MM.1S (cell line): ENCODE data around the gene CABLES1.

Source experiments
- DNase-seq: peaks from one replicate; pipeline ENCODE4 v3.0.0-alpha.2; 2015
- H2AFZ ChIP-seq: fragments of 300-600 bp; sonication (generic); 2 replicates; pipeline ENCODE4 v1.6.0; 2016; ENCODE audit warnings: antibody characterized with exemption, low read length
- H3F3A ChIP-seq: fragments of 300-600 bp; sonication (generic); 2 replicates; pipeline ENCODE4 v1.6.1; 2016; ENCODE audit warnings: mild to moderate bottlenecking, antibody characterized with exemption, low read length, moderate library complexity, mixed read lengths; ENCODE audit not compliant: insufficient read depth
- H3K27ac ChIP-seq: fragments of 300-600 bp; sonication (generic); 2 replicates; pipeline ENCODE4 v1.5.1; 2016; ENCODE audit warnings: mild to moderate bottlenecking, low read length
- H3K27me3 ChIP-seq: fragments of 300-600 bp; sonication (generic); replicated peaks from 2 replicates; pipeline ENCODE4 v1.6.0; 2016; ENCODE audit warnings: low read length; ENCODE audit not compliant: insufficient read depth
- H3K36me3 ChIP-seq: fragments of 300-600 bp; sonication (generic); replicated peaks from 2 replicates; pipeline ENCODE4 v1.6.1; 2016; ENCODE audit warnings: mild to moderate bottlenecking, low read length, mixed read lengths; ENCODE audit not compliant: insufficient read depth
- H3K4me1 ChIP-seq: fragments of 300-600 bp; sonication (generic); 2 replicates; pipeline ENCODE4 v1.6.1; 2016; ENCODE audit warnings: low read length, mixed read lengths
- H3K4me2 ChIP-seq: fragments of 300-600 bp; sonication (generic); 2 replicates; pipeline ENCODE4 v1.6.0; 2016; ENCODE audit warnings: low read depth, low read length
- H3K4me3 ChIP-seq: fragments of 300-600 bp; sonication (generic); 2 replicates; pipeline ENCODE4 v1.5.1; 2016; ENCODE audit warnings: low read length, mixed read lengths
- H3K79me2 ChIP-seq: fragments of 300-600 bp; sonication (generic); 2 replicates; pipeline ENCODE4 v1.6.1; 2016; ENCODE audit warnings: mixed run types, low read length, mixed read lengths
- H3K9ac ChIP-seq: fragments of 300-600 bp; sonication (generic); 2 replicates; pipeline ENCODE4 v1.6.1; 2016; ENCODE audit warnings: low read length, mixed read lengths
- H3K9me2 ChIP-seq: fragments of 300-600 bp; sonication (generic); replicated peaks from 2 replicates; pipeline ENCODE4 v1.6.1; 2016; ENCODE audit warnings: mild to moderate bottlenecking, low read length, mixed read lengths; ENCODE audit not compliant: insufficient read depth
- H3K9me3 ChIP-seq: fragments of 300-600 bp; sonication (generic); replicated peaks from 2 replicates; pipeline ENCODE4 v1.6.1; 2016; ENCODE audit warnings: mild to moderate bottlenecking, low read length, mixed read lengths; ENCODE audit not compliant: insufficient read depth
- H4K20me1 ChIP-seq: fragments of 300-600 bp; sonication (generic); 2 replicates; pipeline ENCODE4 v1.6.1; 2016; ENCODE audit warnings: mild to moderate bottlenecking, low read length, moderate library complexity, mixed read lengths; ENCODE audit not compliant: insufficient read depth
- CTCF ChIP-seq: fragments of 300-600 bp; sonication (generic); IDR thresholded peaks from 2 replicates; pipeline ENCODE4 v1.5.1; 2016; ENCODE audit warnings: antibody characterized with exemption, low read length, mixed read lengths
- EZH2 ChIP-seq: fragments of 300-600 bp; sonication (generic); optimal IDR thresholded peaks from 2 replicates; pipeline ENCODE3; 2017; ENCODE audit warnings: low read depth, mild to moderate bottlenecking, antibody characterized with exemption, low read length, mixed read lengths
- EZH2phosphoT487 ChIP-seq: fragments of 300-600 bp; sonication (generic); IDR thresholded peaks from 2 replicates; pipeline ENCODE4 v1.6.1; 2018; ENCODE audit warnings: antibody characterized with exemption, low read length

The CABLES1 gene

GRCh38 chr18:23210526-23210925 is 75.2 kb downstream of the CABLES1 start:
- H3K27me3 ChIP-seq = no peaks in the 10 kb centered on the region

GRCh38 chr18:23211146-23211545 is 75.9 kb downstream of the CABLES1 start:
- Histone ChIP-seq H3K79me2 (peaks cover 67% of the 10 kb centered on the region), H3K9me2 (no peaks in the 10 kb centered on the region), H3K27me3 (no peaks in the 10 kb centered on the region), H2AFZ (no peak overlapping the region), H4K20me1 (no peaks in the 10 kb centered on the region), H3K4me1 (no peaks in the 10 kb centered on the region), H3K9me3 (no peaks in the 10 kb centered on the region), H3K4me2 (no peak overlapping the region), H3K9ac (no peak overlapping the region), H3F3A (0 out of 2 replicates have a peak, but pooled peaks cover 4% of the 10 kb centered on the region), H3K4me3 (no peak overlapping the region), H3K27ac (no peak overlapping the region), H3K36me3 (peaks cover 16% of the 10 kb centered on the region; the same call in 1 of the 2 replicates)
- no peak for DNase-seq
- TF ChIP-seq EZH2 = no peak
- no peak for TF ChIP-seq EZH2phosphoT487
- TF ChIP-seq CTCF = no peak

More at GRCh38 chr18:23210526-23210925, 75.2 kb downstream of the CABLES1 start:
- no peaks in the 10 kb centered on the region for H3K9me3 ChIP-seq
- H3K27ac ChIP-seq = no peak overlapping the region
- H3K79me2 ChIP-seq = peaks cover 69% of the 10 kb centered on the region
- 0 out of 2 replicates have a peak, but pooled peaks cover 4% of the 10 kb centered on the region for H3F3A ChIP-seq
- H2AFZ ChIP-seq = no peak overlapping the region
- peaks cover 16% of the 10 kb centered on the region; the same call in 1 of the 2 replicates for H3K36me3 ChIP-seq
- no peak for DNase-seq
- no peak overlapping the region for H3K4me3 ChIP-seq
- H3K4me2 ChIP-seq = no peak overlapping the region
- TF ChIP-seq CTCF = no peak
- no peak for TF ChIP-seq EZH2
- no peak for TF ChIP-seq EZH2phosphoT487
- no peaks in the 10 kb centered on the region for H3K9me2 ChIP-seq
- H4K20me1 ChIP-seq = no peaks in the 10 kb centered on the region
- no peaks in the 10 kb centered on the region for H3K4me1 ChIP-seq
- H3K9ac ChIP-seq = no peak overlapping the region

GRCh38 chr18:23212161-23212560 is 76.9 kb downstream of the CABLES1 start:
- 0 out of 2 replicates have a peak, but pooled peaks cover 4% of the 10 kb centered on the region for H3F3A ChIP-seq
- no peaks in the 10 kb centered on the region for H4K20me1 ChIP-seq
- no peak overlapping the region for H3K4me3 ChIP-seq
- H3K36me3 ChIP-seq = peaks cover 16% of the 10 kb centered on the region; the same call in 1 of the 2 replicates
- no peak overlapping the region for H3K9ac ChIP-seq
- H3K9me2 ChIP-seq = no peaks in the 10 kb centered on the region
- H3K27me3 ChIP-seq = no peaks in the 10 kb centered on the region
- H3K4me1 ChIP-seq = no peaks in the 10 kb centered on the region
- H3K4me2 ChIP-seq = no peak overlapping the region
- peaks cover 63% of the 10 kb centered on the region for H3K79me2 ChIP-seq
- no peaks in the 10 kb centered on the region for H3K9me3 ChIP-seq
- H2AFZ ChIP-seq = no peak overlapping the region
- no peak for TF ChIP-seq EZH2phosphoT487
- no peak for TF ChIP-seq CTCF
- no peak for TF ChIP-seq EZH2
- no peak overlapping the region for H3K27ac ChIP-seq
- no peak for DNase-seq
